H9 (cell line): ENCODE measurements around the gene RABL3. TPM values are rescaled to one million over a fixed set of nuclear protein-coding genes. Genes with fewer than 3 reads are reported as not detected.

Source experiments
- DNase-seq: peaks from one replicate; pipeline ENCODE4 v3.0.0-alpha.2; 2017
- H2AFZ ChIP-seq: one replicate; pipeline ENCODE4 v1.6.1; 2013; ENCODE audit warnings: mild to moderate bottlenecking, low read length, control low read depth, moderate library complexity
- H2AK5ac ChIP-seq: 2 replicates; pipeline ENCODE4 v1.6.1; 2013; ENCODE audit warnings: low read length, control low read depth, mixed read lengths; ENCODE audit not compliant: insufficient read length
- H2BK120ac ChIP-seq: one replicate; pipeline ENCODE4 v1.6.1; 2013; ENCODE audit warnings: low read depth, mild to moderate bottlenecking, low read length, control low read depth, inconsistent platforms; ENCODE audit not compliant: poor library complexity, severe bottlenecking
- H2BK12ac ChIP-seq: 2 replicates; pipeline ENCODE4 v1.6.1; 2013; ENCODE audit warnings: low read length, control low read depth, mixed read lengths, low read depth; ENCODE audit not compliant: insufficient read length
- H2BK15ac ChIP-seq: 2 replicates; pipeline ENCODE4 v1.6.1; 2013; ENCODE audit warnings: low read depth, low read length, control low read depth
- H2BK20ac ChIP-seq: one replicate; pipeline ENCODE4 v1.6.1; 2013; ENCODE audit warnings: low read depth, mild to moderate bottlenecking, low read length, control low read depth, inconsistent platforms; ENCODE audit not compliant: poor library complexity, severe bottlenecking
- H2BK5ac ChIP-seq: 2 replicates; pipeline ENCODE4 v1.6.1; 2013; ENCODE audit warnings: low read length, control low read depth, mixed read lengths; ENCODE audit not compliant: insufficient read length
- H3K14ac ChIP-seq: 2 replicates; pipeline ENCODE4 v1.6.1; 2013; ENCODE audit warnings: low read length, control low read depth; ENCODE audit not compliant: insufficient read depth
- H3K18ac ChIP-seq: 2 replicates; pipeline ENCODE4 v1.6.1; 2013; ENCODE audit warnings: low read depth, mild to moderate bottlenecking, mixed read lengths, low read length, control low read depth; ENCODE audit not compliant: insufficient read length
- H3K23ac ChIP-seq: 2 replicates; pipeline ENCODE4 v1.6.1; 2013; ENCODE audit warnings: low read length, control low read depth, mixed read lengths, low read depth; ENCODE audit not compliant: insufficient read length
- H3K23me2 ChIP-seq: 2 replicates; pipeline ENCODE4 v1.6.1; 2013; ENCODE audit warnings: low read depth, mild to moderate bottlenecking, mixed read lengths, low read length, control low read depth; ENCODE audit not compliant: insufficient read length, poor library complexity, severe bottlenecking
- H3K27ac ChIP-seq: 2 replicates; pipeline ENCODE4 v1.5.1; 2013; ENCODE audit warnings: low read length, control low read depth, mixed read lengths, low read depth; ENCODE audit not compliant: insufficient read length
- H3K27me3 ChIP-seq: 2 replicates; pipeline ENCODE4 v1.6.1; 2013; ENCODE audit warnings: low read length, control low read depth, inconsistent platforms; ENCODE audit not compliant: insufficient read depth
- H3K4ac ChIP-seq: 2 replicates; pipeline ENCODE4 v1.6.1; 2013; ENCODE audit warnings: low read depth, mild to moderate bottlenecking, control low read depth, inconsistent platforms, low read length, moderate library complexity
- H3K4me1 ChIP-seq: 2 replicates; pipeline ENCODE4 v1.6.1; 2013; ENCODE audit warnings: low read length, control low read depth, inconsistent platforms; ENCODE audit not compliant: insufficient read depth
- H3K4me2 ChIP-seq: 2 replicates; pipeline ENCODE4 v1.6.1; 2013; ENCODE audit warnings: low read length, control low read depth, mixed read lengths; ENCODE audit not compliant: insufficient read length, insufficient read depth
- H3K56ac ChIP-seq: 2 replicates; pipeline ENCODE4 v1.6.1; 2013; ENCODE audit warnings: low read depth, mild to moderate bottlenecking, mixed read lengths, low read length, control low read depth; ENCODE audit not compliant: insufficient read length
- H3K79me1 ChIP-seq: 2 replicates; pipeline ENCODE4 v1.6.1; 2013; ENCODE audit warnings: low read depth, mild to moderate bottlenecking, moderate library complexity, low read length, control low read depth, inconsistent platforms; ENCODE audit not compliant: insufficient read depth, poor library complexity, severe bottlenecking
- H3K79me2 ChIP-seq: 2 replicates; pipeline ENCODE4 v1.6.1; 2013; ENCODE audit warnings: low read length, control low read depth, inconsistent platforms; ENCODE audit not compliant: insufficient read depth
- H3K9ac ChIP-seq: 2 replicates; pipeline ENCODE4 v1.6.1; 2013; ENCODE audit warnings: low read length, control low read depth, mixed read lengths; ENCODE audit not compliant: insufficient read length; ENCODE audit errors: extremely low read depth
- H3K9me3 ChIP-seq: one replicate; pipeline ENCODE4 v1.6.1; 2013; ENCODE audit warnings: low read depth, low read length, inconsistent platforms; ENCODE audit not compliant: control insufficient read depth
- H3T11ph ChIP-seq: one replicate; pipeline ENCODE4 v1.6.1; 2013; ENCODE audit warnings: mild to moderate bottlenecking, low read length, control low read depth, inconsistent platforms
- H4K20me1 ChIP-seq: one replicate; pipeline ENCODE4 v1.6.1; 2013; ENCODE audit not compliant: control insufficient read depth, insufficient read length, insufficient read depth
- H4K5ac ChIP-seq: 2 replicates; pipeline ENCODE4 v1.6.1; 2013; ENCODE audit warnings: low read depth, mild to moderate bottlenecking, mixed read lengths, low read length, control low read depth; ENCODE audit not compliant: insufficient read length
- H4K8ac ChIP-seq: replicated peaks from 2 replicates; pipeline ENCODE4 v1.6.1; 2013; ENCODE audit warnings: low read length, control low read depth, mixed read lengths, low read depth; ENCODE audit not compliant: insufficient read length
- H4K91ac ChIP-seq: 2 replicates; pipeline ENCODE4 v1.6.1; 2013; ENCODE audit warnings: low read depth, mild to moderate bottlenecking, moderate library complexity, mixed read lengths, low read length, control low read depth; ENCODE audit not compliant: insufficient read length
- H3K27ac Mint-ChIP-seq, 3 experiments: 2 replicates in 2 of 3; 3 replicates in 1 of 3; pipeline ENCODE4 v1.8.0; 2020 to 2021; ENCODE audit warnings: mixed read lengths in 3 of 3, mild to moderate bottlenecking in 1 of 3, moderate library complexity in 1 of 3
- H3K27me3 Mint-ChIP-seq: 2 replicates; pipeline ENCODE4 v1.8.0; 2021; ENCODE audit warnings: low read depth, mild to moderate bottlenecking, moderate library complexity, mixed read lengths
- H3K36me3 Mint-ChIP-seq, 3 experiments: 2 replicates in 2 of 3; 3 replicates in 1 of 3; pipeline ENCODE4 v1.8.0; 2020 to 2021; ENCODE audit warnings: low read depth in 3 of 3, mixed read lengths in 3 of 3; ENCODE audit not compliant: insufficient read depth in 1 of 3
- H3K4me1 Mint-ChIP-seq, 2 experiments: 2 replicates each; pipeline ENCODE4 v1.8.0; 2020; ENCODE audit warnings: mixed read lengths in 2 of 2
- H3K4me3 Mint-ChIP-seq, 2 experiments: 2 replicates in 1 of 2; 3 replicates in 1 of 2; pipeline ENCODE4 v1.8.0; 2020 to 2021; ENCODE audit warnings: mild to moderate bottlenecking in 2 of 2, mixed read lengths in 2 of 2, moderate library complexity in 1 of 2
- H3K9me3 Mint-ChIP-seq, 2 experiments: 2 replicates in 1 of 2; 3 replicates in 1 of 2; pipeline ENCODE4 v1.8.0; 2020; ENCODE audit warnings: mild to moderate bottlenecking in 2 of 2, mixed read lengths in 2 of 2, moderate library complexity in 1 of 2
- WGBS: extraction: QIAGEN DNeasy Blood & Tissue Kit; methylation state at CpG from one replicate; pipeline ENCODE4 v1.1.7; 2013; ENCODE audit warnings: missing lambda C conversion rate, low lambda C conversion rate, mixed read lengths; ENCODE audit not compliant: insufficient read length; ENCODE audit errors: extremely low coverage; 5-methylcytosine and 5-hydroxymethylcytosine counted together
- total RNA-seq: library from RNA; stranded (reverse); gene quantifications from 2 replicates; pipeline ENCODE4 v1.2.1, GENCODE V29; 2021
- TF ChIP-seq, protein P1 (sequence below): fragments of 200-600 bp; sonication (generic); conservative IDR thresholded peaks from 3 replicates; pipeline ENCODE4 v1.8.0; 2021; ENCODE audit warnings: antibody characterized with exemption, mild to moderate bottlenecking

RABL3 gene
- total RNA-seq, 1 experiment from 2014 or later: 26.7 TPM

- no peak overlapping the region for H3K56ac ChIP-seq
- no peaks in the 10 kb centered on the region for H3K23me2 ChIP-seq
- H3K79me1 ChIP-seq: no peaks in the 10 kb centered on the region
- TF ChIP-seq, protein P1, sequence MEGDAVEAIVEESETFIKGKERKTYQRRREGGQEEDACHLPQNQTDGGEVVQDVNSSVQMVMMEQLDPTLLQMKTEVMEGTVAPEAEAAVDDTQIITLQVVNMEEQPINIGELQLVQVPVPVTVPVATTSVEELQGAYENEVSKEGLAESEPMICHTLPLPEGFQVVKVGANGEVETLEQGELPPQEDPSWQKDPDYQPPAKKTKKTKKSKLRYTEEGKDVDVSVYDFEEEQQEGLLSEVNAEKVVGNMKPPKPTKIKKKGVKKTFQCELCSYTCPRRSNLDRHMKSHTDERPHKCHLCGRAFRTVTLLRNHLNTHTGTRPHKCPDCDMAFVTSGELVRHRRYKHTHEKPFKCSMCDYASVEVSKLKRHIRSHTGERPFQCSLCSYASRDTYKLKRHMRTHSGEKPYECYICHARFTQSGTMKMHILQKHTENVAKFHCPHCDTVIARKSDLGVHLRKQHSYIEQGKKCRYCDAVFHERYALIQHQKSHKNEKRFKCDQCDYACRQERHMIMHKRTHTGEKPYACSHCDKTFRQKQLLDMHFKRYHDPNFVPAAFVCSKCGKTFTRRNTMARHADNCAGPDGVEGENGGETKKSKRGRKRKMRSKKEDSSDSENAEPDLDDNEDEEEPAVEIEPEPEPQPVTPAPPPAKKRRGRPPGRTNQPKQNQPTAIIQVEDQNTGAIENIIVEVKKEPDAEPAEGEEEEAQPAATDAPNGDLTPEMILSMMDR: no peak
- H2BK15ac ChIP-seq: no peak overlapping the region
- peaks cover 3 to 10% (median 5%) of the 10 kb centered on the region in 3 experiments; a peak in 4 of 7 replicates for H3K36me3 Mint-ChIP-seq
- no peak overlapping the region for H4K5ac ChIP-seq
- no peaks in the 10 kb centered on the region for H4K20me1 ChIP-seq
- H3K27ac ChIP-seq: no peak overlapping the region
- H3K9ac ChIP-seq: no peak overlapping the region
- H3K14ac ChIP-seq: no peak overlapping the region
- no peak overlapping the region for H4K91ac ChIP-seq
- WGBS: no CpG with 5 or more reads among the region's 2 CpGs
- no peaks in the 10 kb centered on the region for H3K27me3 ChIP-seq
- no peaks in the 10 kb centered on the region for H3K9me3 ChIP-seq
- H3T11ph ChIP-seq: no peak overlapping the region
- no peak overlapping the region for H3K4ac ChIP-seq
- no peak for DNase-seq
- peak overlapping the region in 1 of 3 experiments; percentile 6; a peak in 1 of 7 replicates for H3K27ac Mint-ChIP-seq
- H3K27me3 Mint-ChIP-seq: no peaks in the 10 kb centered on the region
- H2BK12ac ChIP-seq: no peak overlapping the region
- no peak overlapping the region for H2BK5ac ChIP-seq
- no peak overlapping the region for H2BK20ac ChIP-seq
- no peak overlapping the region for H2BK120ac ChIP-seq
- peaks cover 17% of the 10 kb centered on the region in 2 experiments for H3K4me1 Mint-ChIP-seq
- H3K4me3 Mint-ChIP-seq: no peak overlapping the region
- H3K4me1 ChIP-seq: no peaks in the 10 kb centered on the region
- H4K8ac ChIP-seq: no peak overlapping the region
- peaks cover 4 to 8% of the 10 kb centered on the region in 2 experiments; a peak in 4 of 5 replicates for H3K9me3 Mint-ChIP-seq
- H3K23ac ChIP-seq: no peak overlapping the region
- H3K18ac ChIP-seq: no peak overlapping the region
- no peak overlapping the region for H2AK5ac ChIP-seq
- no peaks in the 10 kb centered on the region for H3K79me2 ChIP-seq
- no peak overlapping the region for H3K4me2 ChIP-seq
- H2AFZ ChIP-seq: no peak overlapping the region
Observed at GRCh38 chr3:120641696-120642246, 100.5 kb downstream of the RABL3 start.
